ENCODE data around the gene CTAGE8.
"Not testable (repeated sequence)": the region's sequence is repeated elsewhere in the genome, so short reads cannot be mapped to it uniquely, and the experiment has no call there.

Gene CTAGE8

GRCh38 chr7:144255471-144255897, 13.6 kb downstream of the CTAGE8 start:
- no peak for DNase-seq (ENCODE audit: low read depth)

- DNase-seq (ENCODE audit: low read depth), result not testable (repeated sequence)
Observed at GRCh38 chr7:144252307-144252706, 16.8 kb downstream of the CTAGE8 start.

GRCh38 chr7:144247674-144248330, 21.3 kb downstream of the CTAGE8 start:
- not testable (repeated sequence) for DNase-seq (ENCODE audit: low read depth)

- not testable (repeated sequence) for DNase-seq (ENCODE audit: low read depth)
Observed at GRCh38 chr7:144246967-144247366, 22.1 kb downstream of the CTAGE8 start.

DNA sequence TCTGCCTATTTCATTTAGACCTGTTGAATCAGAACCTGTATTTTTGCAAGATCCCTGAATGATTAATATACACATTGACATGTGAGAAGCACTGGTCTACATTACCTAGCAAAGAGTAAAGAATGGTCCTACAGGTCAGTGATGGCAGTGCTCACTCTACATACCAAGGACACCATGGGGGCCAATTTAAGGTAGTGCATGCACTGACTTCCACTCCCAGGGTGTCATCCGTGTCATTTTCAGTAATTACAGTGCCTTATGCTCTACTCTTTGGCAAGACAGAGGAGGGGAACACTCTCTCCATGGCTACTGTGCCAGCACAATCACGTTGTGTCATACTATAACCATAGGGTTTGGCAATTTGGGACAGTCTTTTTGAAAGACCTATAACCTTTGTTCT, 23.7 kb downstream of the CTAGE8 start:
- DNase-seq (ENCODE audit: low read depth), result not testable (repeated sequence)

GRCh38 chr7:144239365-144239764, 29.7 kb downstream of the CTAGE8 start, which contains the start of gene OR2A42:
Gene OR2A42 (minus strand): TSS chr7:144239605. CDS start chr7:144232843, 6,762 bp downstream.
- not testable (repeated sequence) for DNase-seq (ENCODE audit: low read depth)

GRCh38 chr7:144238530-144239082, 30.5 kb downstream of the CTAGE8 start:
- DNase-seq (ENCODE audit: low read depth), result not testable (repeated sequence)

DNA sequence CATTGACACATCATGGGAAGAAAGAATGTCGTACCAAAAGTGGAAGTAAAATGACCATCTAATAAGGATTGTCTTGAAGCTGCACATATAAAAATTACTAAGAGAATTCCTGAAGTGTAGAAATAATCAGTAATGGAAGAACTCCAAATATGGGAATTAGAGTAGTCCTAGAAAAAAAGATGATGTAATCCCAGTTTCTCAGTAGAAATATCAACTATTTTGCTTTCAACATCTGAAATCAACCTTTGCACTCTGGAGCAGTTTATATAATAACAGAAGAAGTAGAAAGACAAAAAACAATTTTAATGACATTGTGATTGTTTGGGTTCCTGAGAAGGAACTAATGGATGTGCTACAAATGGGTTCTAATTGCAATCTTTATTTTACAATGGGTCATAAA, 36.0 kb downstream of the CTAGE8 start:
- DNase-seq (ENCODE audit: low read depth), result not testable (repeated sequence)

GRCh38 chr7:144231027-144231426, 38.1 kb downstream of the CTAGE8 start:
- DNase-seq (ENCODE audit: low read depth), result not testable (repeated sequence)

GRCh38 chr7:144228810-144229209, 40.3 kb downstream of the CTAGE8 start:
- not testable (repeated sequence) for DNase-seq (ENCODE audit: low read depth)

DNA sequence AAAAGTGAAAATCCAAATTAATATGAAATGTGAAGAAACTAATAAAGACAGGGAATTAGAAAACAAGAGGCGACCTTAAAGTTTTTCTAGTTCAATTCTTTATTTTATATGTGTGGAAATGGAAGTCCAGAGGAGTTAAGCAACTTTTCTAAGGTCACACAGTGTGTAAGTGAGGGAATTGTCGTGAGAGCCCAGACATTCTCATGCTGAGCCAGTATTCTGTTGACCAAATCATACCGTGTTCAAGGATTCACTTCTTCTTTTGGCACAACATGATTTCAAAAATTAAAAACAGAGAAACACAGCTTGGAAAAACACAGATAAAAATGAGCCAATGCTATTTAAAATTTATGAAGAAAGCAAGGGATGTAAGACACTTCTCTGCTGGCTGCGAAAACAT, 42.2 kb downstream of the CTAGE8 start:
- DNase-seq (ENCODE audit: low read depth), result not testable (repeated sequence)

- DNase-seq (ENCODE audit: low read depth), result not testable (repeated sequence)
Observed at GRCh38 chr7:144223675-144224074, 45.4 kb downstream of the CTAGE8 start.

DNA sequence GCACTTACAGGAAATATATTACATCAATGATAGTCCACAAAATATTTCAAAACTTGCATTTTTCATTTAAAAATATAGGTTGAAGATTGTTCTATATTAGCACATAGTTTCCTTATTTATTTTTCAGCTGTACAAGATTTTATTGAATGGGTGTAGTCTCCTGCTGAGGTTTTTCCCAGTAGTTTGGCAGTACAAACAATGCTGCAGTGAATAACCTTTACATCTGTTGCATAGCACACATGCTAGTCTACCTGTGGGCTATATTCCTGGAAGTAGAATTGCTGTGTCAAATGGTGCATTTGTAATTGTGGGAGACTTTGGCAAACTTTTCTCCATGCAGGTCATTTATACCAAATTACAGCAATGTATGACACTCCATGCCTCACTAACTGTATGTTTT, 48.6 kb downstream of the CTAGE8 start:
- DNase-seq (ENCODE audit: low read depth), result not testable (repeated sequence)

GRCh38 chr7:144219149-144219548, 49.9 kb downstream of the CTAGE8 start:
- DNase-seq (ENCODE audit: low read depth), result not testable (repeated sequence)

DNA sequence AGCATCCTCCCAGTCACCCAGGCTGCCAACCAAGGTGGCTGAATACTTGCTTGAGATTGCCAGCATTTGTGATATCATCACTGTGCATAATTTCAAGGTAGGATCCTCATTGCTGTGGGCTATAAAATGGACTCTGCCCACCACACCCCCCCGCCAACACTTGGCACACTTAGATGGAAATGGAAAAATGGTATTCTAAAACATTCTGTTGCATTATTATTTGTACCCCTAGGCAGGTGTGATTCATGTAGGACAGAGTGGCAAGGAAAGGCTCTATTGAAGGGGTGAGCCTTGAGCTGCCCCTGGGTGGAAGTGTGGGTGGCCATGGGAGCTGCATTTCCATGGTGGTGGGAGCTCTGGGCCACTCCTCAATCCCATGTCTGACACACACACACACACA, 50.5 kb downstream of the CTAGE8 start:
- not testable (repeated sequence) for DNase-seq (ENCODE audit: low read depth)

DNA sequence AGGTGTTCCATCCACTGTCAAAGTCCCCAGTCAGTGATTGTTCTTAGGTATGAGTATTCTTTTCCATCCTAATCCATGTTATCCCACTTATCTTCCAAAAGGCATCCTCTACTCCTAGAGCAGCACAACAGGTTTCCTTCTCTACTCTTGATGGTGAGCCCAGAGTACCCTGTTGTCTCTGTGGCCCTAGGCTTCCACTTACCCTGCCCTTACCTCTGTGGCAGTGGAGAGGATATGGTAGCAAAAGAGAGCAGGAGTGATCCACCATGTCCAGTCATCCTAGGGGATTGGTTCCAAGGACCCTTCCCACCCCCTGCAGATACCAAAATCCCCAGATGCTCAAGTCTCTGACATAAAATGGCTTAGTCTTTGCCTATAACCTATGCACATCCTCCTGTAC, 51.9 kb downstream of the CTAGE8 start:
- not testable (repeated sequence) for DNase-seq (ENCODE audit: low read depth)
